GM21825 (cell line): ENCODE measurements around the gene CACNG3.
"Not testable (repeated sequence)": the region's sequence is repeated elsewhere in the genome, so short reads cannot be mapped to it uniquely, and the experiment has no call there.

ENCODE experiments used
- ATAC-seq: cut with Tn5 transposase; IDR thresholded peaks from one replicate; pipeline ENCODE4 v1.9.1; 2021; ENCODE audit warnings: mild to moderate bottlenecking, moderate library complexity; ENCODE audit not compliant: unreplicated experiment

Gene CACNG3

DNA sequence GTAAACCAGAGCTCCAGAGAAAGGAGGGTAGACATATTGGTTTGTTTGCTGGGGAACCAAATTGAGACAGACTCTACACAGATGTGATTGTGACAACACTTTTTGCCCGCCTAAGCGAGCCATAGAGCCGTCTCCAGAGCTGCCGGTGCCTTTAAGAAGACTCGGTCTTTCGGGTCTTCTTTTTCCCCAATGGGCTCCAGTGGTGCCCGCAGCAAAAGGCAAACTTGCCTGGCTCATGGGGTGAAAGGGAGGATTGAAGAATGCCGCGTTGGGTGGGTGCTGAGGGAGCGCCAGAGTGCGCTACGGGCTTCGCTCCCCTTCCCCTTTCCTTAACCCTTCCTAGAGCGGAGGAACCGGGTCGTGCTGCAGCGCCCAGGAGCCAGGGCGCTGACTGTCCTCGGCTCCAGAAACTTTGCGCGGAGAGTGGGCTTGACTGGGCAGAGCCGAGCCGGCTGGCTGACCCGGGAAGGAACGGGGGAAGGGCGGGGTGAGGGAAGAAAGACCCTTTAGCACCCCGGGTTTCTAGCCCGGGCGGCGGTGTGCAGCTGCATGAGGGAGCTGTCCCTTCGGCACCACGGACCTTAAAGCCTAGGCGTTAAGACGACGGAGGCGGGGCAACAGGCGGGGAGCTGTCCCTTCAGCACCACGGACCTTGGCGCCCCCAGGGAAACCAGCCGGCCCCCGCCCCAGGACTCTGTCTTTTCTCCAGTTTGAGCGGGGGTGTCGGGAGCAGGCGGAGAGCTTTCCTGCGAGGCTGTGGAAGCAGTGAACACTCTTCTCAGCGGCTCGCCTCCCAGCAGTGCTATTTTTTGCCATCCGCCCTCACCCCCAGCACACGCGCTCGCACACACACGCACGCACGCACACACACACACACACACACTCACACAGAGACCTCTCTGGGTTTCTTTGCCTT lies at the start of gene CACNG3:
Gene CACNG3 (plus strand): TSS at position 880 of the 916 bp plus-strand sequence. CDS start 420 bp downstream, outside the sequence.
- ATAC-seq, result no peak

DNA sequence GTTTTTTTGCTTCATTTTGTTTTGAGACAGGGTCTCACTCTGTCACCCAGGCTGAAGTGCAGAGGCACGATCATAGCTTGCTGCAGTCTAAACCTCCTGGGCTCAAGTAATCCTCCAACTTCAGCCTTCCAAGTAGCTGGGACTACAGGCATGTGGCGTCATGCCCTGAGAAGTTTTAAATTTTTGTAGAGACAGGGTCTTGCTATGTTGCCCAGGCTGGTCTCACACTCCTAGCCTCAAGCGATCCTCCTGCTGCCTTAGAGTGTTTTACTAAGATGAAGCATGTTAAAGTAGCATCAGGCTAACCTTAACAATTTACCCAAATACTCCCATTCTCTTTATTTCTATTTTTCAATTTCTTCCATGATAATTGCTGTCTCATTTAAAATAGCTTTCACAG lies 49.2 kb upstream of the CACNG3 start:
- ATAC-seq, result no peak

DNA sequence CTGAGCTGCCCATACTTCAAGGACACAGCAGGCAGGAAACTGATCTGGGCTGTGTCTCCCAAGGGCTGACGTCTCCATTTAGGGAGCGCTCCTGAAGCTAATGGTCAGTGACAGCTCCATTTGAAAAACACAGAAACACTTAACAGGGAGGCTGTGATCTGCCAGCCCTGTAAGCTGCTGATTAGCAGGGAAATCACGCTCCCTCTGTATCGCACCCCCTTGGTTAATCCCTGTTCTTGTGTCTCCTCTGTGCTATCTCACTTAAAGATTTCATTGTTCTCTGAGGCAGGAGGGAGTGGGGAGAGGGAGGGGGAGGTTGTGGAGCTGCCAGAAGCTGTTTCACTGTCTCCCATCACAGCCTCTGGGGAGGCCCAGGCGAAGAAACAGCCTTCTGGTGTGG lies 47.4 kb upstream of the CACNG3 start:
- no peak for ATAC-seq

DNA sequence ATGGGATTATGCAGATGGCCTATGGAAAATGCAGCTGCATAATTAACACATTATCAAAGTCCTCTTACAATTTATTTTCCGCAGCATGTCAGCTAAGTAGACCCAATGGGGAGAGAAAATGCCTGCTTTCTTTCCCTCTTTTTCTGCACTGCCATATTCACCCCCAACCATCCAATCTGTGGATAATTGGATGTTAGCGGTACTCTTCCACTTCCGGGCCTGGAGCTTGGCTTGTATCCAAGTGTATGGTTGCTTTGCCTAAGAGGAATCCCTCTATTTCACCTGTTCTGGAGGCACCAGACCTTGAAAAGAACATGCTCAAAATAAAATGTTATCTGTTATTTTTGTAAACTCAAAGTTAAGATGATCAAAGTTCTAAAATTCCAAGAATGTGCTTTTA lies 41.1 kb upstream of the CACNG3 start:
- no peak for ATAC-seq

DNA sequence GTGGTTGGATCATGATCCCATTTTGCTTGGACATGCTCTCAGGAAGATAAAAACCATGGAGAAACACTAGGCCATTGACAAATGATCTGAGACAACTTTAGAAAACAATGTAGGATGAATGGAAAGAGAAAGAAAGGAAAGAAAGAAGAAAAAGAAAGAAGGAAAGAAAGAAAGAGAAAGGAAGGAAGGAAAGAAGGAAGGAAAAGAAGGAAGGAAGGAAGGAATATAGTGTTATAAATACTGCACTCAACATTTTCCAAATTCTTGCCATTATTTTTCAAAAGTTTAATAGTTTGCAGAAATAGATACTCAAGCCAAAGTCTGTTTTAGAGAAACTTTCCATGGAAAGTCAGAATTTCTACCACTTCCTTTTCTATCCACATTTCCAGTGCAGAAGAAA lies 39.2 kb upstream of the CACNG3 start:
- no peak for ATAC-seq

DNA sequence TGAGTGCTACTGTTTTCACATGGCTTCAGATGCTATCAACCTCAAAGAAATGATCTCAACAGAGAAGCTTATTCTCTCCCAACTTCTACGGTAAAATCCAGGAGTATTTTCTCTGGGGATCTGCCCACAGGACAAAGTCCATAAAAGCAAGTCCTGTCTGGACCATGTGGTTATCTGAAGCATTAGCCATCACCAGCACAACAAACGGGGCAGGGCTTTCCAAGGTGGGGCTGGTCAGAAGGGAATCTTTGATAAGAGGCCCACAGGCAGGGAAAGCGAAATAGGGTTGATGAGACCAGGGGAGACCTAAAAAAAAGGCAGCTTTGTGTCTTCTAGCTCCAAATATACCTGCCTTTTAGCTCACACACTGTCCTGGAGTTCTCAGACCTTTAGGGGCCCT lies 38.7 kb upstream of the CACNG3 start:
- ATAC-seq, result no peak

DNA sequence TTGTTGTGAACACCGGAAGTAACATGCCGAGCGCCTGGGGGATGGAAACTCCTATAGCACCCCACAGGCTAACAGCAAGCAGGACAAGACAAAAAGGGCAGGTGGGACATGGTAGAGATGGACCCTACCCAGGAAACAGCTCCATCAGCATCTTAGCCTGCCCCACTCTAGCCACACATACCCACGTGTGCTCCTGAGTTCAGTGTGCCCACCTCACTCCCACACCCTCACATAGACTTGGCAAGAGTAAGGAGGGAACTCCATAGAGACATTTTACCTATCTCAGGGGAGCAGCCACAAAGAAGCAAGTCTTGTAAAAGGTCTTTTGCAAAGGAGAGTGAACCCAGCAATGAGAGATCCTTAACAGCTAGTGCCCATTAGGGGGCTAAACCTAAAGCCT lies 37.8 kb upstream of the CACNG3 start:
- no peak for ATAC-seq

DNA sequence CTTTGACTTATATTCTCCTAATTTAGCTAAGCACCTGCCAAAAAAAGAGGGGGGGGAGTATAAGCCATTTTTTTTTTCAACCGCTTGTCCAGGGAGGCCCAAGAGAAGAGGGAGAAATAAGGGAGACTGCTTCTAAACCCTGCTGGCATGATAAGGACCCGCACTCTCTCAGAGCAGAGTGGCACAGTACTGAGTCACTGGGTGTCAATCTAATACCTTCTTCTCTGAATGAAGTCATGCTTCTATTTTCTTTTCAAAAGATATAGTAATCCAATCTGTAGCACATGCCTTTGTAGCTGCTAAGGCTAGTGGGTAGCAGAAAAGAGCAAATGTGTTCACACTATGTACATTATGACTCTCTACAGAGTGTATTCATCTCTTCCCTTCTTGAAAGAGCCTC lies 34.9 kb upstream of the CACNG3 start:
- no peak for ATAC-seq

DNA sequence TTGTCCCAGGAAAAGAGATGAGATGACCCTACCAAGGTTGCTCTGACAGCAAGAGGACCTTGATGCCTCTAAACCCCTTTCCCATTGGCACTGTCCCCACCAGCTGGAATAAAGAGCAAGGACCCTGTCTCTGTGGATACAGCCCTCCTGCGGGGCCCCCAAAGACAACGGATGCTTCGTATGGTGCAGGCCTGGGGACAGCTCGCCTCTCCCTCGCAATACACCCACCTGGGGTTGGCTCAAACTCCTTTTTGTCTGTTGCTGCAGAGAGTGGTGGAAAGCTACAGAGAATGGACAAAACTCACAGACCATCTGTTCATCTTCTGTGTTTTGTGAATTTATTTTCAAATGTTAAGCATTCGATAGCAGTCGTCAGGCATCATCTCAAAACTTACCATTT lies 27.6 kb upstream of the CACNG3 start:
- ATAC-seq, result no peak

DNA sequence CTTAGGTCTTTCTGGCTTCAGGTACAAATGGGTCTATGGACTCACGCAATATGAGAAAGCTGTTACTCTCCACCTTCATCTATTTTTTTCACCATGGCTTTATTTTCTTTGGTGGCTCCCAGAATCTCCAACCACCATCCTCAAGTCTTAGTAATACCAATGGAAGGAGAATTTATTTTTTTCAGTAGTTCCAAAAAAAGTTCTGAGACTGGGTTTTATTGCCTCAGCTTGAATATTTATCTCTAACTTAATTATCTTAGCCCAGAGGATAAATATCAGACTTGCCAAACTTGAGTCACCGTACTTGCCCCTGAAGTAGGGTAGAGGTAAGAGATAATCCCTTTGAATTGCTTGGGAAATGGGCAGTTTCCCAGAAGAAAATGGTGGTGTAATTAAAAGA lies 23.2 kb upstream of the CACNG3 start:
- ATAC-seq, result no peak

DNA sequence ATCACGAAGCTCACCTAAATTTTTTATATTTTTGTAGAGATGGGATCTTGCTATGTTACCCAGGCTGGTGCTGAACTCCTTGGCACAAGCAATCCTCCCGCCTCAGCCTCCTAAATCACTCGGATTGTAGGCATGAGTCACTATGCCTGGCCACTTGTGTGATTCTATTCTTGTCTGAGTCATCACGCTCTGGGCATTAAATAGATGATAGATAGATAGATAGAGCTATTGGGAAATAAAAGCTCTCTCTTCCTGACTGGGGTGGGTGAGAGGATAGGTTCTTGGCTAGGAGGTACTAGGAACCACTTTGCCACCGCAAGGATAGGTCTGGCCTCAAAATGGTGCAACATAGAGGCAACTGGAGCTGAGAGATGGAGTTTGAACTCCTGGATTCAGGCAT lies 21.4 kb upstream of the CACNG3 start:
- ATAC-seq, result no peak

DNA sequence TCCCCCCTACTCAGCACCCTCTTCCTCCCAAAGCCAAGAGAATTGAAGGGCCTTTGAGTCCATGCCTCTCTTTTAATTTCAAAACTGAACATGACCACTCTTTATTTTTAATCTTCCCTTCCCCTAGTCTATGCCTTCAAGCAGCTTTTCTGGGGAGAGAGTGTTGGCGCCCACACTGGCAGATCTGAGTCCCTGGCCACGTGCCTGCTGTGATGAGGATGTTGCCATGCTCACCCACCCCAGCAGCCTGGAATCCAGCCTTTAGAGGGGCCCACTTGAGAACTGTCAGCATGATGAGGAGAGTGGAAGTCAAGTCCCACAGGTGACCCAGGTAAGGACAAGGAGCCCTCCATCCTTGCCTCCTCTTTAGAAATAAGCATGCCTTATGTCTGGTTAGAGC lies 20.3 kb upstream of the CACNG3 start:
- ATAC-seq, result no peak

DNA sequence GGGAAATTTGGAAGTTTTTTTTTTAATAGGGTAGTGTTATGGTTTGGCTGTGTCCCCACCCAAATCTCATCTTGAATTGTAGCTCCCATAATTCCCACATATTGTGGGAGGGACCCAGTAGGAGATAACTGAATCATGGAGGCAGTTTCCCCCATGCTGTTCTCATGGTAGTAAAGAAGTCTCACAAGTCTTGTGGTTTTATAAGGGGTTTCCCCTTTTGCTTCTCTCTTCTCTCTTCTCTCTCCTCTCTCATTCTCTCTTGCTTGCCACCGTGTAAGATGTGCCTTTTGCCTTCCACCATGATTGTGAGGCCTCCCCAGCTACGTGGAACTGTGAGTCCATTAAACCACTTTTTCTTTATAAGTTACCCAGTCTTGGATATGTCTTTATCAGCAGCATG lies 17.3 kb upstream of the CACNG3 start:
- ATAC-seq, result not testable (repeated sequence)

DNA sequence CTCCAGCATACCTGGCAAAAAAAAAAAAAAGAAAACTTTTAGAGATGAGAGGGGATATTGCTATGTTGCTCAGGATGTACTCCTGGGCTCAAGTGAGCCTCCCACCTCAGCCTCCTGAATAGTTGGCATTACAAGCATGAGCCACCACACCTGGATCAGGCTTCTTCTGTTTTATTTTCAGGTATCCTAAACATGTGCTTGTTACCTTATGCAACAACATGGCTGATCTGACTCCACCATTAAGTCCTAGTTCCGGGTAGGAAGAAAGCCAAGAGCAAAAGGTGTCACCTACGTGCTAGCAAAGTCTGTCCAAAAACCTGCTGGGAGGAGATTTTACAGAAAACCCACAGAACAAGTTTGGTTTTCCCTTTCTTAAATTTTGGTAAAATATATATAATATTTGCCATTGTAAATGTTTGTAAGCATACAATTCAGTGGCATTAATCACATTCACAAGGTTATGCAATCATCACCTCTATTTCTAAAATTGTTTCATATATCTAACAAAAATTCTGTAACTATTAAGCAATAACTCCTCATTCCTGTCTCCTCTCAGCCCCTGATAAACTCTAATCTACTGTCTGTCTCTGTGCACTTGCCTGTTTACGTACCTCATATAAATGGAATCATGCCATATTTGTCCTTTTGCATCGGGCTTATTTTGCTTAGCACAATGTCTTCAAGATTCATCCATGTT lies 9.1 kb upstream of the CACNG3 start:
- no peak for ATAC-seq

DNA sequence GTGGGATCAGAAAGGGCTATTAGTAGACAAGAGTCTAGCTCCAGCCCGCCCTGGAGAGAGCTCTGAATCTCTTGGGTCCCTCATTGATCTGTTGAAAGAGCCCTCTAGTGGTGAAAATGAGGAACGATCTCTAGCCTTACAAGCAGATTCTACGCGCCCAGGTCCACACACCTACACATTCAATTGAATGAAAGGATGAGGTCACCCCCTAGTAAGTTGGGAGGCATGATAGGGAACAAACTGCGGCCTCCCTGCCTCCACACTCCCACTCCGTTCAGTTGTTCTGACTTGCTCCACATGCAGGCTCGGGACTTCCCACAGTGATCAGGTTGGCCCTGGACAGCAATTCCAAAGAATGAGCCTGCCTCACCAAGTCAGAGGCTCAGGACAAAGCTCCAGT lies 2.9 kb upstream of the CACNG3 start:
- no peak for ATAC-seq

DNA sequence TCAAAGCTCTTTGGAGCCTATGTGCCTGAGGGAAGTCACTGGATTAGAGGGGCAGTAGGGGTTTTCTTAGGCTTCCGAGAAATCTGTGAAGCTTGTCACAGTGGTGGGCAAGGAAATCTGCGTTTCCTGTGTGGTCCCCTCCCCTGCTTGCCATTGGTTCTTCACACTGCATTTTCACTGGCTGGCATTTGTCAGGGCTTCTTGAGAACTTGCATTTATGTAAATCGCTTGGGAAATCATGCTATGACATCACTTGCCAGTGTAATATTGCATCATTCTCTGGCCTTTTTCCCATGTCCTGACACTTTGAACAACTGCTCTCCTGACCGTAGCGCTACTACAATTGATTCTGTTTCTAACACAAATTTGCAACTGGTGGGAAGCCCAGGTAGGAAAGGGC lies 1.8 kb downstream of the CACNG3 start:
- no peak for ATAC-seq

DNA sequence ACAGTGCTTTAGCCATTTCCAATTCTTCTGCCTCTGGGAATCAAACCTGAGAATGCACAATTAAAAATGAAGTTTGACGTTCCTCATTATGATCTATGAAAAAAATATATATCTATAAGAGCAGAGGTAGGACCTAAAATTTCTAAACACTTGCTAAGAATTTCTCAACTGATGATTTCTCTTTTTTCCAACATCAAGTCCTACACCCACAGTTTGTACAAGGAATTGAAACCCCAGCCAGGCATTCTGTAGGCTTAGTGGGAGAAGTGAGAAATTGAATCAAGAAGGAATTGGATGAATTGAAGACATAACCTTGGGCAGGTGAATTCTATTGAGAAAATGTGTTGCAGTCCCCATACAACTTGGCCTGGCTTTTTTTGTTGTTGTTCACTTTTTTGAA lies 2.7 kb downstream of the CACNG3 start:
- ATAC-seq, result no peak

DNA sequence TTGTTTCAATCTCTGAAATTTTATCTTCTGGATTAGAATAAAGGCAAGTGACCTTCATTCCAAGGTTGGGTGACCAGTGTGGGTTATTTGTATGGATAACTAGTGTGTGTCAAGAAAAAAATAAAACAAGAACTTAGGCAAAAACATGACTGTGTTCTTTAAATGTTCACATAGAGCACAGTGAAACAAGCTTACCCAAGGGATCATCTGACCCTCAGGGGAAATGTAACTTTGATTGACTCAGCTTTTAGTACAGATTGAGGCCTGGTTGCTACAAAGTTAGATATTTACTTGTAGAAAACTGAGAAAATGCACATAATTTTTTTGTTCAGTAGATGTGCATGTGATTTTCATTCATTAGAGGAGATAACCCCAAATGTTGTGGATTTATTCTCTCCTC lies 6.7 kb downstream of the CACNG3 start:
- ATAC-seq, result no peak

DNA sequence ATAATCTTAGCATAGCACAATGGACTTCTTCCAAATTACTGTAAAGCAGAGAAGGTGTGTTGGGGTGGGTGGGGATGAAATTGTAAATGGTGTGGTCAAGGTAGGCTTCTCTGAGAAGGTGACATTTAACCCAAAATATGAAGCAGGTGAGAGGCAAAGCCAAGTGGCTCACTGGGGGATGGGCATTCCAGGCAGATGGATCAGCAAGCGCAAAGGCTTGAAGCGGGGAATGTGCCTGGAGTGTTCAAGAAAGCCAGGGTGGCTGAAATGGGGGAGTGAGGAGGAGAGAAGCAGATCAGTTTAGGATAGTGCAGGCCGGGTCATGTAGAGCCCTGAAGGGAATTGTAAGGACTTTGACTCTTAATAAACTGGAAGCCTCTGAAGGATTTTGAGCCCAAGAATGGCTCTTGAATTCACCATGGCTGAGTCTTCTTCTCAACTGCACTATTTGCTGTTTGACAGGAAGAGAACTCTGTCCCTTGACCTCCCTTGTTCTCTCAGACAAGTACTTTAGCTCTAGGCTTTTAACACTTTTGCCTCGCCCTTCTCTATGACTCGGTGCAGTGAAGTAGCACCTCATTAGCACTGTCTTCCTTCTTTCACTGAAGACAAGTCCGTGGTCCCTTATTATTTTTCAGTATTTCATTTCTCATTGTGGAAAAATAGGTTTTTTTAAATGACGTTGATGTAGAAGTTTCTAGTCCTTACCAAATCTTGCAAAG lies 14.7 kb downstream of the CACNG3 start:
- ATAC-seq, result no peak

DNA sequence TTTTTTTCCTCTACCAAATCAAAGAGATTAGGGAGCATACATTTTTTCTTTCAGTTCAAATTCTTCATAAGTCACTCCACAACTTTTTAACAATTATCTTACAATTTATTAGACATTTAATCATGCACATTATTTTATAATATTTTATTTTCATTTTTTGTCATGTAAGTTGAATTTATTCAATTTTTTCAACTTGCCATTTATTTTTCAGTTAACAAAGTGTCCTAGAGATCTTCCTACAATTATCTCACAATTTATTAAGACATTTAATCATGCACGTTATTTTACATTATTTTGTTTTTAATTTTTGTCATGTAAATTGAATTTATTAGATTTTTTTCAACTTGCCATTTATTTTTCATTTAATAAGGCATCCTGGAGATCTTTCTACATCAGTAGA lies 16.2 kb downstream of the CACNG3 start:
- ATAC-seq, result no peak

DNA sequence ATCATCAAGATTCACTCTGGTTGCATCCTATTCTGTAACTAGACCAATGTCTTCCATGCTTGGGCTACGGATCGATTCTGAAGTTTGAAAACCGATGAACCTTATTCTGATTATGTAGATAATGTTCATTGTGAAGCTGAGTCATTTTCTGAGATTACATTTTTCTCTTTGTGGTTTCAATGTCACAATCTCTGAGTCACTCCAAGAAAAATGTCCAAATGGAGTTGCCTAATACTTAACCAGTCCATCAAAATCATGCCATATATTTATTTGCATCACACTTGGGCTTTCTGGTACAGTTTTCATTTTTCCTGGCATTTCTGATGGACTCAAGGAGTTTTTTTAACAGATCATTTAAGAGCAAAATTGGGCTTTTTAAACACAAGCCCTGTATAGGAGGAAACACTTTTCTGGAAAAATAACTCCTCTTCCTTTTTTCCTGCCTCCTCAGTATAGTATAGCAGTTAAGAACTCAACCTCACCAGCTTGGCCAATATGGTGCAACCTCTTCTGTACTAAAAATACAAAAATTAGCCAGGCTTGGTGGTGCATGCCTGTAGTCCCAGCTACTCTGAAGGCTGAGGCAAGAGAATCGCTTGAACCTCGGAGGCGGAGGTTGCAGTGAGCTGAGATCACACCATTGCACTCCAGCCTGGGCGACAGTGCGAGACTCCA lies 17.5 kb downstream of the CACNG3 start:
- ATAC-seq, result no peak
